RWPE2 (cell line): ENCODE data around the gene ADAM30.

ENCODE experiments used
- ATAC-seq: fragments of 200-7000 bp; cut with Tn5 transposase; 3 replicates; pipeline ENCODE4 v1.9.1; 2021; ENCODE audit warnings: low read depth
- DNase-seq: peaks from one replicate; pipeline ENCODE4 v3.0.0-alpha.2; 2020; ENCODE audit warnings: low spot score
- H3K27ac ChIP-seq: fragments of 450-650 bp; 2 replicates; pipeline ENCODE4 v1.5.1; 2017; ENCODE audit warnings: mild to moderate bottlenecking; ENCODE audit not compliant: poor library complexity, severe bottlenecking
- H3K27me3 ChIP-seq: fragments of 250-450 bp; sonication (Bioruptor Pico); 2 replicates; pipeline ENCODE4 v1.5.1; 2021; ENCODE audit warnings: mild to moderate bottlenecking, moderate library complexity; ENCODE audit not compliant: insufficient read depth, poor library complexity, severe bottlenecking
- H3K36me3 ChIP-seq: fragments of 250-450 bp; sonication (Bioruptor Pico); 2 replicates; pipeline ENCODE4 v1.5.1; 2020; ENCODE audit warnings: low read depth, mild to moderate bottlenecking, moderate library complexity
- H3K4me1 ChIP-seq: fragments of 250-450 bp; sonication (Bioruptor Pico); 2 replicates; pipeline ENCODE4 v1.5.1; 2021; ENCODE audit warnings: mild to moderate bottlenecking, moderate library complexity; ENCODE audit not compliant: insufficient read depth, poor library complexity, severe bottlenecking
- H3K4me3 ChIP-seq: fragments of 250-450 bp; sonication (Bioruptor Pico); 2 replicates; pipeline ENCODE4 v1.5.1; 2021; ENCODE audit warnings: mild to moderate bottlenecking, moderate library complexity; ENCODE audit not compliant: severe bottlenecking
- H3K9me3 ChIP-seq: fragments of 250-450 bp; sonication (Bioruptor Pico); 2 replicates; pipeline ENCODE4 v1.5.1; 2021; ENCODE audit warnings: mild to moderate bottlenecking, moderate library complexity; ENCODE audit not compliant: severe bottlenecking
- TF ChIP-seq, protein P1 (sequence below): fragments of 450-650 bp; IDR thresholded peaks from one replicate; pipeline ENCODE4 v1.5.1; 2017; ENCODE audit warnings: mild to moderate bottlenecking, moderate library complexity; ENCODE audit not compliant: poor library complexity, severe bottlenecking

ADAM30 gene

GRCh38 chr1:119871881-119872280 is 24.4 kb downstream of the ADAM30 start:
- TF ChIP-seq, protein P1, sequence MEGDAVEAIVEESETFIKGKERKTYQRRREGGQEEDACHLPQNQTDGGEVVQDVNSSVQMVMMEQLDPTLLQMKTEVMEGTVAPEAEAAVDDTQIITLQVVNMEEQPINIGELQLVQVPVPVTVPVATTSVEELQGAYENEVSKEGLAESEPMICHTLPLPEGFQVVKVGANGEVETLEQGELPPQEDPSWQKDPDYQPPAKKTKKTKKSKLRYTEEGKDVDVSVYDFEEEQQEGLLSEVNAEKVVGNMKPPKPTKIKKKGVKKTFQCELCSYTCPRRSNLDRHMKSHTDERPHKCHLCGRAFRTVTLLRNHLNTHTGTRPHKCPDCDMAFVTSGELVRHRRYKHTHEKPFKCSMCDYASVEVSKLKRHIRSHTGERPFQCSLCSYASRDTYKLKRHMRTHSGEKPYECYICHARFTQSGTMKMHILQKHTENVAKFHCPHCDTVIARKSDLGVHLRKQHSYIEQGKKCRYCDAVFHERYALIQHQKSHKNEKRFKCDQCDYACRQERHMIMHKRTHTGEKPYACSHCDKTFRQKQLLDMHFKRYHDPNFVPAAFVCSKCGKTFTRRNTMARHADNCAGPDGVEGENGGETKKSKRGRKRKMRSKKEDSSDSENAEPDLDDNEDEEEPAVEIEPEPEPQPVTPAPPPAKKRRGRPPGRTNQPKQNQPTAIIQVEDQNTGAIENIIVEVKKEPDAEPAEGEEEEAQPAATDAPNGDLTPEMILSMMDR = no peak
- DNase-seq = no peak

DNA sequence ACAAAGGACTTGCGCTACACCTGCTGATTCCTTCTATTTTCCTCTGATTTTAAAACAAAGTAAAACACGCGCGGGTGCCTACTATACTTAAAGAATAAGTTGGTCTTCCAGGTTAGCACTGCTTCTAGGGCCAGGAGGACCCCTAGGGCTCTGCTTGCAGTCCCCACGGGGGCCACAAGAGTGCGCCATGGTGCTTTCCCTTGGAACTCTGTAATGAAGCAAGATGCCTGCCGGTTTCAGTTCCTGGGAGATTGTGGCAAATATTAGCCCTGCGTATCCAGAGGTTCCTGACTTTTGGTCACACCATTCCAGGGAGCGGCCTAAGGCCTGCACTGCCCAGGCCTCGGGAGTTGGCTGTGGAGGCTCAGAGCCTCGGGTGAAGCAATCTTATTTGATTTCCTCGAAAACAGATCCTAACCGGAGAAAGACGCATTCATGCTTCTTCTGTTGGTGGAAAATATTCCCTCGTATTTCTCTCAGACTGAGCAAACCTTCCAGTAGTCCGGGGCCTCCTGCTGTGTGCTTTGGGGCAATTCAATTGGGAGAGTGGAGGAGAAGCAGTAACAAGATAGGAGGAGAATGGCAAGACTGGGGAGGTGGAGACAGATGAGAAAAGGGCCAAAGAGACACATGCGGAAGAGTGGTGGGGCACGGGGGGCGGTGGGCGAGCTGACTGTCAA is 25.3 kb downstream of the ADAM30 start:
- ATAC-seq (peak; percentile 82), DNase-seq (no peak)
- Histone ChIP-seq H3K4me3 (no peak overlapping the region), H3K9me3 (no peaks in the 10 kb centered on the region), H3K36me3 (no peaks in the 10 kb centered on the region), H3K27ac (no peak overlapping the region), H3K4me1 (no peaks in the 10 kb centered on the region), H3K27me3 (no peaks in the 10 kb centered on the region)
- TF ChIP-seq, protein P1 = peak; percentile 91

More at GRCh38 chr1:119871881-119872280, 24.4 kb downstream of the ADAM30 start:
- ATAC-seq = no peak
- H3K27me3 ChIP-seq = no peaks in the 10 kb centered on the region
- no peaks in the 10 kb centered on the region for H3K4me1 ChIP-seq
- H3K9me3 ChIP-seq = no peaks in the 10 kb centered on the region
- H3K4me3 ChIP-seq = no peak overlapping the region
- H3K36me3 ChIP-seq = no peaks in the 10 kb centered on the region
- no peak overlapping the region for H3K27ac ChIP-seq

DNA sequence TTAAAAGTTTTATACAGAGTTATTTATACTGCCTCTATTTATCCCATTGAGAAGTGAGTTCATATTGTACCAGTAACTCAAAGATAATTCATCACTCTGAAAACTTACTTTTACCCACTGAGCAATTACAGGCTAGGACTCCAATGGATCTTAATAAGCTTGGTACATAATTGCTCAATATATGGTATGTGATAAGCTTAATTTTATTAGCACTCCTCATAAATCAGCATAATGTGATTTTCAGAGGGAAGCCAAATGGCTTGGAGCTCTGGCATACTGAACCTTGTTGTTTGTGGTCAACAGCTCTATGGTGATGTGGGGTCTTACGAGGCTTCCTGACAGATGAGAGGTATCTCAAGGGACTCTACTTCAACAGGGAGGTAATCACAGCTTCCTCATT is 26.3 kb downstream of the ADAM30 start:
- H3K4me3 ChIP-seq = no peak overlapping the region
- no peaks in the 10 kb centered on the region for H3K36me3 ChIP-seq
- no peaks in the 10 kb centered on the region for H3K27me3 ChIP-seq
- TF ChIP-seq, protein P1 = no peak
- DNase-seq (no peak), ATAC-seq (no peak)
- no peaks in the 10 kb centered on the region for H3K4me1 ChIP-seq
- H3K9me3 ChIP-seq = no peaks in the 10 kb centered on the region
- H3K27ac ChIP-seq = no peak overlapping the region

DNA sequence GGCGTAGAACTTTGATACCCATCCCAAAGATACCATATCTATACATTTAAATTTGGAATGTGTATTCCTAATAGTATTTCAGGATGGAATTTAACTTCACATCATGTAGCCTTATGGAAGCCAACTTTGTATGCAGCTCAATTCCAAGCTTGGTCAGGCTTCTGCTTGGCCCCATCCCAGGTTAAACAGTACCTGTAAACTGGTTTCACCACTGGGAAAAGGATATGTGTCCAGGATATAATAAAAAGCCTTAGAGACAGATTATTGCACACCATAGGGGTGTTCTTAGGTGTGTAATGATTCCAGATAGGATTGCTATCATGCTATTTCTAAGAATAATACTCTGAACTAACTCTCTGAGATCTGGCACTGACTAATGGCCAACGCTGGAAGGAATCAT is 28.1 kb downstream of the ADAM30 start:
- Histone ChIP-seq H3K27ac (no peak overlapping the region), H3K4me3 (no peak overlapping the region), H3K36me3 (no peaks in the 10 kb centered on the region), H3K4me1 (no peaks in the 10 kb centered on the region), H3K27me3 (no peaks in the 10 kb centered on the region), H3K9me3 (no peaks in the 10 kb centered on the region)
- no peak for DNase-seq
- TF ChIP-seq, protein P1 = no peak
- ATAC-seq = no peak

DNA sequence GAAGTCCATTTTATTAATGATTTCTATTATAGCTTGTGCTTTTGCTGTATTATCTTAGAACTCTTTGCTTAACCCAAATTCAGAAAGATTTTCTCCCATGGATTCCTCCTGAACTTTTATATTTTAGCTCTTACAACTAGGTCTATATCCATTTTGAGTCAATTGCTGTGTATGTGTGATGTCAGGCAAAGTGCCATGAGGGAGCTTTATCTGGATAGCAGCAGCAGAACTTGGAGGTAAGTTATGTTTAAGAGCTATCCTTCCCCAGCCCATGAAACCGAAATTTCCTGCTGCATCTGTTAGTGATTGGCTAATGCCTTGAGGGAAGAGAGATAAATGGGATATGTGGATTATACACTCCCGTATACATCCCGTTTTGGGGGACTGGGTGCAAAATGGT is 29.9 kb downstream of the ADAM30 start:
- H3K4me3 ChIP-seq = no peak overlapping the region
- H3K27me3 ChIP-seq = no peaks in the 10 kb centered on the region
- DNase-seq (no peak), ATAC-seq (no peak)
- no peaks in the 10 kb centered on the region for H3K36me3 ChIP-seq
- no peak overlapping the region for H3K27ac ChIP-seq
- no peaks in the 10 kb centered on the region for H3K9me3 ChIP-seq
- H3K4me1 ChIP-seq = no peaks in the 10 kb centered on the region
- TF ChIP-seq, protein P1 = no peak
